ENCODE results near the gene SAMD4A.
"Not testable (repeated sequence)": the region's sequence is repeated elsewhere in the genome, so short reads cannot be mapped to it uniquely, and the experiment has no call there.

Gene SAMD4A

DNA sequence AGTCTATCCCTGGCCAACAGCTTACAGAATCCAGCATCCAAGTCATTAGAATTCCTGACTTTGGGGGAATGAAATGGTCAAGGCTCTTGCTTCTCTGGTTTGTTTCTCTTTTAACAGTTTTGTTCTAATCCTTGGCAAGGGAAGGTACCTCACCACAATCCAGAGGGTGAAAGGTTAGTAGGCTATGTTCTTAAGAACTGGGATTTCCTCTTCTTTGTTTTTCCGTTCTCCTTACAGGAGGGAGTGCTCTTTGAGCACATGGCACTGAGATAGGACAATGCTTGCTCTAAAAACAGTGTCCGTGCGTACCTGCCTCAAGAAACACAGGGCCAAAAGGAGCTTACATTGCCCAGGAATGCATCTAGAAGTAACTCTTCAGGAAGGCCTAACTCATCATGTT lies 179.1 kb downstream of the SAMD4A start:
- H3K4me3 ChIP-seq (ENCODE audit: low read depth, low read length) = no peak overlapping the region
- TF ChIP-seq, protein P1, sequence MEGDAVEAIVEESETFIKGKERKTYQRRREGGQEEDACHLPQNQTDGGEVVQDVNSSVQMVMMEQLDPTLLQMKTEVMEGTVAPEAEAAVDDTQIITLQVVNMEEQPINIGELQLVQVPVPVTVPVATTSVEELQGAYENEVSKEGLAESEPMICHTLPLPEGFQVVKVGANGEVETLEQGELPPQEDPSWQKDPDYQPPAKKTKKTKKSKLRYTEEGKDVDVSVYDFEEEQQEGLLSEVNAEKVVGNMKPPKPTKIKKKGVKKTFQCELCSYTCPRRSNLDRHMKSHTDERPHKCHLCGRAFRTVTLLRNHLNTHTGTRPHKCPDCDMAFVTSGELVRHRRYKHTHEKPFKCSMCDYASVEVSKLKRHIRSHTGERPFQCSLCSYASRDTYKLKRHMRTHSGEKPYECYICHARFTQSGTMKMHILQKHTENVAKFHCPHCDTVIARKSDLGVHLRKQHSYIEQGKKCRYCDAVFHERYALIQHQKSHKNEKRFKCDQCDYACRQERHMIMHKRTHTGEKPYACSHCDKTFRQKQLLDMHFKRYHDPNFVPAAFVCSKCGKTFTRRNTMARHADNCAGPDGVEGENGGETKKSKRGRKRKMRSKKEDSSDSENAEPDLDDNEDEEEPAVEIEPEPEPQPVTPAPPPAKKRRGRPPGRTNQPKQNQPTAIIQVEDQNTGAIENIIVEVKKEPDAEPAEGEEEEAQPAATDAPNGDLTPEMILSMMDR (IDR thresholded peaks at IDR 0.05; ENCODE audit: insufficient read depth, low read length, missing control alignments) = no peak
- no peak for DNase-seq (ENCODE audit: low read depth, low spot score)
- CTCF ChIA-PET = interaction anchor here (1.0 to 3.2 kb wide), 3 partner anchors 9 to 182 kb away, joined by 3 to 13 read pairs (median 4); no protein-coding TSS in a partner anchor
- POLR2A ChIA-PET = no interaction called here

DNA sequence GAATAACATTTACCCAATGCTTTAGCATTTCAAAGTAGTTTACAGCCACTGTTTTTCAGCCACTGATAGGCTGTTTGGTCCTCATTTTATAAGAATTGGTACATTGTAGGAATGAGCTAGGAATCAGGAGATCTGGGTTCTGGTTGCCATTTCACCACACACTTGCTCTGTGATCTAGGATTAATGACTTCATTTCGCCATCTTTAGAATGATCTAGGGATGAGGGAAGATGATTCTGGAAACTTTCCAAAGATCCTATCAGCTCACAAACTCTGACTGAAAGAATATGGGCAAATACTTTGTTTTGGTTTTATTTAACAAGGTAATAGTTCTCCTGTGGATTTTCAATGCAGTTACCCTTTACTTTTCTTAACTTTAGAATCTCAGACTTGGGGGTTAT lies 180.7 kb downstream of the SAMD4A start:
- CTCF ChIA-PET = interaction anchor here (1.2 to 3.2 kb wide), 2 partner anchors 9 to 183 kb away, joined by 3 to 13 read pairs; no protein-coding TSS in a partner anchor
- H3K4me3 ChIP-seq (ENCODE audit: low read depth, low read length) = no peak overlapping the region
- no peak for DNase-seq (ENCODE audit: low read depth, low spot score)
- TF ChIP-seq, protein P1 (IDR thresholded peaks at IDR 0.05; ENCODE audit: insufficient read depth, low read length, missing control alignments) = no peak
- POLR2A ChIA-PET = no interaction called here

- DNase-seq (ENCODE audit: low read depth, low spot score) = no peak
- ChIA-PET POLR2A (no interaction called here), CTCF (no interaction called here)
- TF ChIP-seq, protein P1 (IDR thresholded peaks at IDR 0.05; ENCODE audit: insufficient read depth, low read length, missing control alignments) = no peak
- H3K4me3 ChIP-seq (ENCODE audit: low read depth, low read length) = no peak overlapping the region
Observed at GRCh38 chr14:54749180-54749579, 182.3 kb downstream of the SAMD4A start.

GRCh38 chr14:54749727-54750126 lies 182.8 kb downstream of the SAMD4A start:
- TF ChIP-seq, protein P1 (IDR thresholded peaks at IDR 0.05; ENCODE audit: insufficient read depth, low read length, missing control alignments) = no peak
- DNase-seq (ENCODE audit: low read depth, low spot score) = no peak
- POLR2A ChIA-PET = no interaction called here
- H3K4me3 ChIP-seq (ENCODE audit: low read depth, low read length) = no peak overlapping the region
- CTCF ChIA-PET = no interaction called here

DNA sequence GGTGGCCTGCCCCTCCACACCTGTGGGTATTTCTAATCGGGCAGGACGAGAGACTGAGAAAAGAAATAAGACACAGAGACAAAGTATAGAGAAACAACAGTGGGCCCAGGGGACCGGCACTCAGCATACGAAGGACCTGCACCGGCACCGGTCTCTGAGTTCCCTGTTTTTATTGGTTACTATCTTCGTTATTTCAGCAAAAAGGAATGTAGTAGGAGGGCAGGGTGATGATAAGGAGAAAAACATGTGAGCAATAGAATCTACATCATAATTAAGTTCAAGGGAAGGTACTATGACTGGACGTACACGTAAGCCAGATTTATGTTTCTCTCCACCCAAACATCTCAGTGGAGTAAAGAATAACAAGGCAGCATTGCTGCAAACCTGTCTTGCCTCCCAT lies 185.7 kb downstream of the SAMD4A start:
- CTCF ChIA-PET; POLR2A ChIA-PET; DNase-seq (ENCODE audit: low read depth, low spot score); H3K4me3 ChIP-seq (ENCODE audit: low read depth, low read length): not testable (repeated sequence)

DNA sequence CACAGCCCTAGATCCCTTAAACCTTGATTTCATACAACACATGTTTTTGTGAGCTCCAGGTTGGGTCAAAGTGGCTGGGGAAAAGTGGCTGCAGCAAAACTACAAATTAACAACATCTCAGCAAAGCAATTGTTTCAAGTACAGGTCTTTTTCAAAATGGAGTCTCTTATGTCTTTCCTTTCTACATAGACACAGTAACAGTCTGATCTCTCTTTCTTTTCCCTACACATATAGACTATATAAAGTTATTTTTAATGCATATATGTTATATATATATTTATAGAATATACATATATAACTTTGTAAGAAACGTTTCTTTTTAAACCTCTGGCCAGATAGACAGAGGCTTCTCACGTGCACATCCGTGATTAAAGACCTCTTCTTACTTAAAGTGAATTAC lies 186.5 kb downstream of the SAMD4A start:
- POLR2A ChIA-PET; H3K4me3 ChIP-seq (ENCODE audit: low read depth, low read length); DNase-seq (ENCODE audit: low read depth, low spot score): not testable (repeated sequence)
- CTCF ChIA-PET = interaction anchor here (1.0 kb wide), 2 partner anchors 17 to 189 kb away, joined by 3 read pairs; no protein-coding TSS in a partner anchor

DNA sequence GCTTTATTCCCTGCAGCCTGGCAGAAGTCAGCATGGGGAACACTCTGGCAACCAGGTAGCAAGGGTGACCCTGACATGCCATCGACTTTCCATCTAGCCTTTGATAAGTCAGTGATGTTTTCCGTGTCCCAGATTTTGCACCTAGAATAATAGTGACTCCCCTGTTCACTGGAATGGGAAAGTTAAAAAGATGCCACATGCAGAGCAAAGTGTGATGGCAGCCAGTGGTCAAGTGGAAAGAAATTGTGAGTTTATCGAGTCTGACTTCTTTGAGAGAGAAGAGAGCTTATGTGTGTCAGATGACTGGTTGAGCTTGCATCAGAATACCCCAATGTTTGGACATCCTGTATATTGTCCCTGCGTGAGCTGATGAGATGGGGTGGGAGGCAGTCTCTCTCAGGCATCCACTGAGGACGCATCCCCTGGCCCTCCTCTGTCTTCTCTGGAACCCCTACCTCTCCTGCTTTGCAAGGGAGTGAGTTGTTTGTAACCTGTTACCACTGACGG lies 187.2 kb downstream of the SAMD4A start:
- ChIA-PET CTCF (interaction anchor here (1.0 to 1.1 kb wide), 3 partner anchors 8 to 190 kb away, joined by 3 read pairs; no protein-coding TSS in a partner anchor), POLR2A (no interaction called here)
- H3K4me3 ChIP-seq (ENCODE audit: low read depth, low read length) = no peak overlapping the region
- TF ChIP-seq, protein P1 (IDR thresholded peaks at IDR 0.05; ENCODE audit: insufficient read depth, low read length, missing control alignments) = no peak
- DNase-seq (ENCODE audit: low read depth, low spot score) = no peak

Measured in AG04449 (cell line).